ENCODE measurements around the gene GSK3B.

GSK3B gene

DNA sequence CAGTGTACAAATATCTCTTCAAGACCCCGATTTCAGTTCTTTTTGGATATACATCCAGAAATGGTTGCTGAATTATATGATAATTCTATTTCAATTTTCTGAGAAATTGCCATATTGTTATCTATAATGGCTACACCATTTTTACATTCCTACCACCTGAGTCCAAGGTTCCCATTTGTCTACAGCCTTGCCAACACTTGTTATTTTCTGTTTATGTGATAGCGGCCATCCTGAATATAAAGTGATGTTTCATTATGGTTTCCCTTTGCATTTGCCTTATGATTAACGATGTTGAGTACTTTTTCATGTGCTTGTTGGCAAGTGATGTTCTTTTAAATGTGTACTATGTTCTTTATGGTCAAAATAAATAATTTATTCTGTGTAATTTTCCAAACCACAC, 303.9 kb downstream of the GSK3B start:
- DNase-seq (ENCODE audit: extremely low spot score), result no peak
- CTCF ChIA-PET, result no interaction called here
- POLR2A ChIA-PET, result no interaction called here
- TF ChIP-seq NFRKB (IDR thresholded peaks at IDR 0.05) (no peak), FOXM1 (IDR thresholded peaks at IDR 0.05; ENCODE audit: borderline replicate concordance) (no peak), FOXK2 (IDR thresholded peaks at IDR 0.05) (no peak), LEF1 (IDR thresholded peaks at IDR 0.05; ENCODE audit: borderline replicate concordance) (no peak), CTBP1 (IDR thresholded peaks at IDR 0.05; ENCODE audit: borderline replicate concordance) (no peak), SP1 (IDR thresholded peaks at IDR 0.05) (no peak), ZNF384 (IDR thresholded peaks at IDR 0.05) (no peak), L3MBTL2 (conservative IDR thresholded peaks at IDR 0.05) (no peak), ARNT (IDR thresholded peaks at IDR 0.05) (no peak), FOXA1 (IDR thresholded peaks at IDR 0.05) (no peak), BHLHE40 (IDR thresholded peaks at IDR 0.05; ENCODE audit: borderline replicate concordance) (no peak), SUZ12 (IDR thresholded peaks at IDR 0.05) (no peak), TARDBP (IDR thresholded peaks at IDR 0.05) (no peak), HDGF (IDR thresholded peaks at IDR 0.05; ENCODE audit: borderline replicate concordance) (no peak)

DNA sequence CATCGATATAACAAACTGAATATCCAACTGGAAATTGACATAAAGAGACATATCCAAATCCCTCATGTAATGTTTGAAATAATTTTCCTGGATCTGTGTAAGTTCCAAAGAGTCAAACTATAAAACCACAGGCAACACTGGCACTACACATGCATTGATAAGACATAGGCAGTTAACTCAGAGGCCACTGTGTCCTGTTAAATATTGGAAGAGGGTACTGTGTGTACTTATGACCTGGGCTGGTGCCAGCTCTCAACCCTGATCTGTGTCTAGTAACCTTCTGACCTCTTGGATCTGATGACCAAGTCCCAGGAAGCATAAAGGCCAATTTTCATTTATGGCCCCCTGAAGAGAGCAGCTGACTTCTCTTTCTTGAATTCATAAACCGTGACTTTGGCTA, 307.8 kb downstream of the GSK3B start:
- TF ChIP-seq ARNT (IDR thresholded peaks at IDR 0.05), result no peak
- ChIA-PET POLR2A (no interaction called here), CTCF (no interaction called here)
- no peak for DNase-seq (ENCODE audit: extremely low spot score)

DNA sequence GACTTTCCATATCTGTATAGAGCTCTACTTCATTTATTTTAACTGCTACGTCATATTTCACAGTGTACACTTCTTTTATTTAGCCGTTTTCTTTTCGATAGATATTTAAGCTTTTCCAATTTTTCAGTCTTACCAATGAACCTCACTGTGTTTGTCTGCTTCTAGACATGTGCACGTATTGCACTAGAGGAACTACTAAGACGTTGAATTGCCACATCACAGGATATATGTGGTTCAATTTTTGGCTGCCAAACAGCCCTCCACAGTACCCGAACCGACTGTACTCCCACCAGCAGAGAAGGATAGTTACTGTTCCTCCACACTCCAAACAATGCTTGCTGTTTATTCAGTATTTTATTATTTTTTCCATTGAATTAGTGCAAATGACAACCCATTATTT, 310.4 kb downstream of the GSK3B start:
- TF ChIP-seq ZNF384 (IDR thresholded peaks at IDR 0.05) (no peak), ARNT (IDR thresholded peaks at IDR 0.05) (no peak), ELF4 (IDR thresholded peaks at IDR 0.05) (no peak), SUZ12 (IDR thresholded peaks at IDR 0.05) (no peak), FOXA1 (IDR thresholded peaks at IDR 0.05) (no peak), NFRKB (IDR thresholded peaks at IDR 0.05) (no peak), LEF1 (IDR thresholded peaks at IDR 0.05; ENCODE audit: borderline replicate concordance) (no peak)
- ChIA-PET CTCF (no interaction called here), POLR2A (no interaction called here)
- no peak for DNase-seq (ENCODE audit: extremely low spot score)

DNA sequence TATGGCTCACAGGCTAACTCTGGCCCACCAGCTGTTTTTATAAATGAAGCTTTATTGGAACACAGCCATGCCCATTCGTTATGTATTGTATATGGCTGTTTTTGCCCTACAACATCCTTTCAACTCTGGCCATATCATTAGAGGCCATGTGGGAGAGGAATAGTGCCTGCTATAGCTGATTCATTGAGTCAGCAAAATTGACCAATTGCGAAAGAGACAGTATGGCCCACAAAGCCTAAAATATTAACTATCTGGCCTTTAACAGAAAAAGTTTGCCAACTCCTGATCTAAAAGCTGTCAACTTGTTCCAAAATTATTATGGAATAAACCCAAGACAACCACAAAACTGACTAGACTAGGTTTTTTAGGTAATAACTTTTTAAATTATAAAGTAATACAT, 311.0 kb downstream of the GSK3B start:
- TF ChIP-seq SP1 (IDR thresholded peaks at IDR 0.05) (no peak), FOXA1 (IDR thresholded peaks at IDR 0.05) (no peak), HDGF (IDR thresholded peaks at IDR 0.05; ENCODE audit: borderline replicate concordance) (no peak), SUZ12 (IDR thresholded peaks at IDR 0.05) (no peak), NFRKB (IDR thresholded peaks at IDR 0.05) (no peak), L3MBTL2 (conservative IDR thresholded peaks at IDR 0.05) (no peak), BHLHE40 (IDR thresholded peaks at IDR 0.05; ENCODE audit: borderline replicate concordance) (no peak)
- ChIA-PET POLR2A (no interaction called here), CTCF (no interaction called here)
- DNase-seq (ENCODE audit: extremely low spot score), result no peak

DNA sequence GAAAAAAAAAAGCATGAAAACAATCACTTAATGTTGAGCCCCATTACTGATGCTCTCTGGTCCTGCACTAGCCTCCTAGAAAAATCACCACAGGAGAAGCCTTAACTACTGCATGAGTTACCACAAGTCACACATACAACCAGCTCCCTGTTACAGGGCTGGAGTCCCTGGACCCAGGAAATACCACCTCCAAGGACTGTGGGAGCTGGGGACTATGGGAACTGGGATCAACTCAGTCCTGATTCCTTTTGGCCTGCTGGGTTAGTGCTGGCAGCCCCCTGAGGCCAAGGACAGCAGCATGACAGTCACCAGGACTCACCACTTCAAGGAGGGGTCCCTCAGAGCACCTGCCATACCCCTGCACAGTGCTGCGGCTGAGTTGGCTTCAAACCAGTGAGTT, 311.8 kb downstream of the GSK3B start:
- no peak for DNase-seq (ENCODE audit: extremely low spot score)
- ChIA-PET POLR2A (no interaction called here), CTCF (no interaction called here)
- TF ChIP-seq FOXM1 (IDR thresholded peaks at IDR 0.05; ENCODE audit: borderline replicate concordance), result no peak
- TF ChIP-seq SP1 (IDR thresholded peaks at IDR 0.05), result no peak
- TF ChIP-seq ZNF384 (IDR thresholded peaks at IDR 0.05), result no peak
- no peak for TF ChIP-seq TARDBP (IDR thresholded peaks at IDR 0.05)
- TF ChIP-seq ELF4 (IDR thresholded peaks at IDR 0.05), result no peak
- no peak for TF ChIP-seq SUZ12 (IDR thresholded peaks at IDR 0.05)
- TF ChIP-seq HDGF (IDR thresholded peaks at IDR 0.05; ENCODE audit: borderline replicate concordance), result no peak
- TF ChIP-seq LEF1 (IDR thresholded peaks at IDR 0.05; ENCODE audit: borderline replicate concordance), result no peak
- TF ChIP-seq, protein P1, sequence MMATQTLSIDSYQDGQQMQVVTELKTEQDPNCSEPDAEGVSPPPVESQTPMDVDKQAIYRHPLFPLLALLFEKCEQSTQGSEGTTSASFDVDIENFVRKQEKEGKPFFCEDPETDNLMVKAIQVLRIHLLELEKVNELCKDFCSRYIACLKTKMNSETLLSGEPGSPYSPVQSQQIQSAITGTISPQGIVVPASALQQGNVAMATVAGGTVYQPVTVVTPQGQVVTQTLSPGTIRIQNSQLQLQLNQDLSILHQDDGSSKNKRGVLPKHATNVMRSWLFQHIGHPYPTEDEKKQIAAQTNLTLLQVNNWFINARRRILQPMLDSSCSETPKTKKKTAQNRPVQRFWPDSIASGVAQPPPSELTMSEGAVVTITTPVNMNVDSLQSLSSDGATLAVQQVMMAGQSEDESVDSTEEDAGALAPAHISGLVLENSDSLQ (IDR thresholded peaks at IDR 0.05), result no peak
- TF ChIP-seq CTBP1 (IDR thresholded peaks at IDR 0.05; ENCODE audit: borderline replicate concordance), result no peak
- no peak for TF ChIP-seq NFRKB (IDR thresholded peaks at IDR 0.05)
- TF ChIP-seq BHLHE40 (IDR thresholded peaks at IDR 0.05; ENCODE audit: borderline replicate concordance), result no peak
- no peak for TF ChIP-seq L3MBTL2 (conservative IDR thresholded peaks at IDR 0.05)
- no peak for TF ChIP-seq FOXK2 (IDR thresholded peaks at IDR 0.05)
- no peak for TF ChIP-seq FOXA1 (IDR thresholded peaks at IDR 0.05)
- TF ChIP-seq ARNT (IDR thresholded peaks at IDR 0.05), result no peak

DNA sequence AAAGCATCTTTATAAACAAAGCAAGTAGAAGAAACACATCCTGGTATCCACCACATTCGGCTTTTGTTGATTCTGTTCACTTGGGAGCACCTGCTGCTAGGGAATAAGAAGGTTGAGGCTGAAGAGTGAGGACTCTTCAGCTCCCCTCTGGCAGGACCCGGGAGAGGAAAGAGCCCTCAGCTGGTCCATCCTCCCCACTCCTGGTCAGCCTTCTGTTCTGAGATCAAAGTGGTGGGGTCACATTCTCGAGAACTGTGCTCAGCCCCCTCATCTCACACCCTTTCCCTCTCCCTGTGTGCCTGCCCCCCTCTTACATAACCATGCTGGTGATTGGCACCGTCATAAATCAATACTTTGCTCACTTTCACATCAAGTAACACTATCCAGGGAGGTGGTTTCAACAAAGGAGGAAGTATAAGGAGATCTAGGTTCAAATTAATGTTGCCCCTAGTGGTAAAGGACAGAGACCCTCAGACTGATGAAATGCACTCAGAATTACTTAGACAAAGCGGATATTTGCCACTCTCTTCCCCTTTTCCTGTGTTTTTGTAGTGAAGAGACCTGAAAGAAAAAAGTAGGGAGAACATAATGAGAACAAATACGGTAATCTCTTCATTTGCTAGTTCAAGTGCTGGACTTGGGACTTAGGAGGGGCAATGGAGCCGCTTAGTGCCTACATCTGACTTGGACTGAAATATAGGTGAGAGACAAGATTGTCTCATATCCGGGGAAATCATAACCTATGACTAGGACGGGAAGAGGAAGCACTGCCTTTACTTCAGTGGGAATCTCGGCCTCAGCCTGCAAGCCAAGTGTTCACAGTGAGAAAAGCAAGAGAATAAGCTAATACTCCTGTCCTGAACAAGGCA, 312.7 kb downstream of the GSK3B start, which contains the start of gene NR1I2:
Gene NR1I2, plus strand, starts transcription at position 772 of the 869 bp plus-strand sequence.
- no peak for TF ChIP-seq FOXA1 (IDR thresholded peaks at IDR 0.05)
- TF ChIP-seq SUZ12 (IDR thresholded peaks at IDR 0.05), result no peak
- TF ChIP-seq FOXK2 (IDR thresholded peaks at IDR 0.05), result no peak
- no peak for TF ChIP-seq SP1 (IDR thresholded peaks at IDR 0.05)
- TF ChIP-seq LEF1 (IDR thresholded peaks at IDR 0.05; ENCODE audit: borderline replicate concordance), result no peak
- no peak for TF ChIP-seq BHLHE40 (IDR thresholded peaks at IDR 0.05; ENCODE audit: borderline replicate concordance)
- no peak for TF ChIP-seq ARNT (IDR thresholded peaks at IDR 0.05)
- no peak for TF ChIP-seq L3MBTL2 (conservative IDR thresholded peaks at IDR 0.05)
- no peak for TF ChIP-seq ELF4 (IDR thresholded peaks at IDR 0.05)
- TF ChIP-seq, protein P1 (IDR thresholded peaks at IDR 0.05), result no peak
- ChIA-PET POLR2A (no interaction called here), CTCF (no interaction called here)
- no peak for DNase-seq (ENCODE audit: extremely low spot score)

DNA sequence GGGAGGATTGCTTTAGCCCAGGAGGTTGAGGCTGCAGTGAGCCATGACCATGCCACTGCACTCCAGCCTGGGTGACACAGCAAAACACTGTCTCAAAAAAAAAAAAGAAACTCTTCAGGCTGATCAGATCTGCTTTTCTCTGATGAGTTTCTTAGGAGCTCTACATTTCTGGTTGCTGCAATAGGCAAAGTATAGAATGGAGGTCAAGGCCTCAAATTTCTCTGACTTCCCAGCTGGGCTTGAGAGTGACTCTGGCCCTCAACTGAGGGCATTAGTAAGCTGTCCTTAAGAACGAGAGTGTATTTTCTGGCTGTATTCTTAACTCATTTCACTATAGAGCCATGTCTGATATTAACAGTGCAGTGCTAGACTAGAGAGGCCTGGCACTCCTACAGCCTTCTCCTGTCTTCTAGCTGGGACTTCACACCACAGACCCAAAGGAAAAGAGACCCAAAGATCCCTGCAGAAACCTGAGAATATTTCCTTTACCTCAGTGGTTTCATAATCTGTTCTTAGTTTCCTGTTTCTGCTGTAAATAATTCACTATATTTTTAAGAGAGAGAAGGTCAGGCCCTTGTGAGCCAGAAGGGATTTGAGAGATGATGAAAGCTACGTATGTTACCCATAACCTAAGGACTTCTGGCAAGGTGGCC, 314.4 kb downstream of the GSK3B start:
- CTCF ChIA-PET, result no interaction called here
- POLR2A ChIA-PET, result no interaction called here
- TF ChIP-seq FOXA1 (IDR thresholded peaks at IDR 0.05), result no peak
- no peak for TF ChIP-seq HDGF (IDR thresholded peaks at IDR 0.05; ENCODE audit: borderline replicate concordance)
- no peak for TF ChIP-seq SP1 (IDR thresholded peaks at IDR 0.05)
- no peak for TF ChIP-seq SUZ12 (IDR thresholded peaks at IDR 0.05)
- TF ChIP-seq CTBP1 (IDR thresholded peaks at IDR 0.05; ENCODE audit: borderline replicate concordance), result no peak
- TF ChIP-seq ELF4 (IDR thresholded peaks at IDR 0.05), result no peak
- no peak for DNase-seq (ENCODE audit: extremely low spot score)

Data from HEK293T (cell line).